Endometrium (tissue), 2 donors: ENCODE results near the gene SLC35B2.
"Not testable (repeated sequence)": the region's sequence is repeated elsewhere in the genome, so short reads cannot be mapped to it uniquely, and the experiment has no call there.

Experiments
- FAIRE-seq: peaks from 2 replicates; lab custom pipeline; 2012; peaks lifted over from hg19 to GRCh38; lab: Jason Lieb, UNC
- donor health status: control.
- donor health status: control.

Gene SLC35B2

GRCh38 chr6:44234101-44235025, 23.0 kb downstream of the SLC35B2 start:
- FAIRE-seq, result no peak

- no peak for FAIRE-seq
Observed at GRCh38 chr6:44233567-44234100, 23.7 kb downstream of the SLC35B2 start.

GRCh38 chr6:44232676-44233566, 24.4 kb downstream of the SLC35B2 start:
- FAIRE-seq, result no peak

GRCh38 chr6:44231426-44231825, 25.9 kb downstream of the SLC35B2 start:
- FAIRE-seq, result not testable (repeated sequence)

DNA sequence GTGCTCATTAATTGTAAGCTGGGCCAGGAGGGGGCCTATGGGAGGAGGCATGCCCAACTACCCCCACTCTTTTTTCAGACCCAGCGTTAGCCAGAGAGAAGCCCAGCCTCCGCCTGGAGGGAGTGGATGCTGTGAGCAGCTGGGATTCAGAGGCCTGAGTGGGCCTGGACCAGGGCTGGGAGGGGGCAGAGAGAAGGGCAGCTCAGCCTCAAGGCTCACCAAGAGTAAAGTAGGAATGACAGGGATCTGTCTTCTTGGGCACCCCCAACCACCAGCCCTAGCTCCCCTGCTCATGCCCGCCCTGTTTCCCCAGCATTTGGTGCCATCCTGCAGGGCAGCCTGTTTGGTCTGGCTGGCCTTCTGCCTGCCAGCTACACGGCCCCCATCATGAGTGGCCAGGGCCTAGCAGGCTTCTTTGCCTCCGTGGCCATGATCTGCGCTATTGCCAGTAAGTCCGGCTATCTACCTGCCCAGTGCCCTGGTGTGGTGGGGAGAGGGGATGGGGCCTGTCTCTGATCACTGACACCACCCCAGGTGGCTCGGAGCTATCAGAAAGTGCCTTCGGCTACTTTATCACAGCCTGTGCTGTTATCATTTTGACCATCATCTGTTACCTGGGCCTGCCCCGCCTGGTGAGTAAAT, 27.2 kb downstream of the SLC35B2 start:
- no peak for FAIRE-seq

DNA sequence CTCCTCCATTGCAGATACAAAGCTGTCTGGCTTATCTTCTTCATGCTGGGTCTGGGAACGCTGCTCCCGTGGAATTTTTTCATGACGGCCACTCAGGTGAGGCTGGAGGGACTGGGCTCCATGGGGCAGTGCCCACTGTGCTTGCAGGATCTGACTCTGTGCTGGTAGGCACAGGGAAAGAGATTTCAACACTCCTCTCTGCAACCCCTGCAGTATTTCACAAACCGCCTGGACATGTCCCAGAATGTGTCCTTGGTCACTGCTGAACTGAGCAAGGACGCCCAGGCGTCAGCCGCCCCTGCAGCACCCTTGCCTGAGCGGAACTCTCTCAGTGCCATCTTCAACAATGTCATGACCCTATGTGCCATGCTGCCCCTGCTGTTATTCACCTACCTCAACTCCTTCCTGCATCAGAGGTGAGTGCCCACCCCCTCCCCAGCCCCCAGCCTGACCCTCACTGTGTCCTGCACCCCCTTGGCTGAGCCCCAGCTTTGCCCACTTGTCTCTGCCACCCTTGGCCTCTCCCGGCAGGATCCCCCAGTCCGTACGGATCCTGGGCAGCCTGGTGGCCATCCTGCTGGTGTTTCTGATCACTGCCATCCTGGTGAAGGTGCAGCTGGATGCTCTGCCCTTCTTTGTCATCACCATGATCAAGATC, 27.8 kb downstream of the SLC35B2 start:
- FAIRE-seq, result no peak

DNA sequence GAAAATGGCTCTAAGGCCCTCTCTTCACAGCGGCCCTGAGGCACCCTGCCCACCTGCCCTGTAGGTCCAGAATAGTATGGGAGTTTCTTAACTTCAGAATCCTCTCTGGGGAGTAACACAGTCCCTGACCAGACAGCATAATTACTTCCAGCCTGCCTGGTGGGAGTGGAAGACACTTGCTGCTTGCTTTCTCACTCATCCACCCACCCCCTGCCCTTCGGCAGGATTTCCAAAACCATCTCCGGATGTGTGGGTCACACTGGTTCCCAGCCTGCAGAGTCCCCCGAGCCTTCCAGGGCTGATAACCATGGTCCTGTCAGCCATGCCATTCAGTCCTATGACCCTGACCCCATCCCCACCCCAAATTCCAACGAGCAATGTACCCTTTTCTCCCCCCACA, 28.5 kb downstream of the SLC35B2 start:
- no peak for FAIRE-seq

DNA sequence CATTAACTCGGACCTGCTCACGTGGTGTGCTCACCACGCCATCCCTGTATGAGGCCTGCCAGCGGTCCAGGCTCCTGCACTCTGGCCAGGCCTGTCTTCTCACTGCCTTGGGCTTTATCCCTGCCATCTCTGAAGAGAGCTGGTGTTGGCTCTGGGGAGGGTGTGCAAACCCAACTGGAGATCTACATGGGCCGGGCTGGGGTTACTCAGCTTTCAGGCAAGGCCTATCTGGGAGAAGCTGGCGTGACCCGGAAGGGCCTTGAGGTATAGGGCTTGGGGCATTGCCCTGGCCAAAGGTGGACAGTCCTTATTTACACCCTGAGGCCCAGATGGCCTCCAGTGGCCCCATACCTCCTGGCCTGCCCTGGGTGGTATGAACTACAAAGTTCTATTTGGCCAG, 28.9 kb downstream of the SLC35B2 start:
- no peak for FAIRE-seq

- no peak for FAIRE-seq
Observed at GRCh38 chr6:44228031-44228430, 29.3 kb downstream of the SLC35B2 start.

DNA sequence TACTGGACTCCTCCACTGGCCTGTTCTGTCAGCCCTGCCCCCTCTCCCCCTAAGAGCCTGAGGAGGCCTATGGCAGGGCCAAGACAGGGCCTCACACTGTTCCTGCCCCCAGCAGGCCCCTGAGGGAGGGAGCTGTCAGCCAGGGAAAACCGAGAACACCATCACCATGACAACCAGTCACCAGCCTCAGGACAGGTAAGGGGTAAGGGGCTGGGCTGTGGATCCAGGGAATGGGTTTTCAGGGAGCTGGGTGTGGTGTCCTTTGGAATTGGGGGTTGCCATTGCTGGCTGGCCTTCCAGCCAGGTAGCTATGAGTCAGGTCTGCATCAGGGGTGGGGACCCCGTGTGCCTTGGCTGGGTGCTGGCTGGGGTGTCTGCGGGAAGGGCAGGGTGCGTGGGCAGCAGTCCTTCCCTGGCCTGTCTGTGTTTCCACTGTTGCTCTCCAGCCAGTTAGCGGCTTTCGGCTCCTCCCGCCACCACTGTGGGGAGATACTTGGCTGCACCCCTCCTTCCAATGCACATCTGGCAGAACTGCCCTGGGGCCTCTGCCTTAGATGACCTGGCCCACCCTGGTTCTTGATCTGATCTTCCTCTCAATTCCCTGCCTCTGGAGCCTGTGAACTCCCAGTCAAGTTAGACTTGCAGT, 30.1 kb downstream of the SLC35B2 start:
- no peak for FAIRE-seq

DNA sequence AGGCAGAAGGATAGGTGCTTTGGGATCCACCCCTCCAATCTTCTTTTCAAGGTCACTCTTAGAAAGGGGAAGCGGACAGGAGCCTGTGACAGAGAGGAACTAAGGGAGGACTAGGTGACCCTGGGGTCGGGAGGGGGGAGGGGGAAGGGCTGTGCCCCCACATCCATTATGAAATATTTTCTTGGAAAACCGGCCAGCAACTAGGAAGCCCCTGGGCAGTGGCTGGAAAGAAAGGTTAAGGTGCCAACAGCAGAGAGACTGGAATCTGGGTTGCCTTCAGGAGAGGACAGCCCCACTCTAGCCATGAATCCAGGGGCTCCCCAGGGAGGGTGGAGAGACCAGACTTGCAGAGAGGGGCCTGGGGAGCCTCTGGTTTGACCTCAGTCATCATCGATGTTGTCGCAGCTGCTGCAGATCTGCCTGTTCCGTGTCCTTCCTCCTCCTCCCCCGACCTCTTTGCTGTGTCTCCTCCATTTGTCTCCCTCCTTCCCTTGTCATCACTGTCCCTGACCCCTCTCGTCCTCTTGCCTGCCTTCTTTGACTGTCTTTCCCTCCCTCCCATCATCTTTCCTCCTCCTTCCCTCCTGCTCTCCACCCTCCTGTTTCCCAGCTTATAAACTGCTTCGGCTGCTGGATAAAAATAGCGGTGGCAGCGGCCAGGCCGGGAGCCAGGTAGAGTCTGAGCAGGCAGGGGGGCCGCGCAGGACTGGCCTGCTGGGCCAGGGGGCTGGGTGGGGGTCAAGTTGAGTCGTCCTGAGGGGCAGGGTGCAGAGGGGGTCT, 30.8 kb downstream of the SLC35B2 start:
- FAIRE-seq, result no peak

GRCh38 chr6:44225579-44226325, 31.6 kb downstream of the SLC35B2 start:
- FAIRE-seq, result no peak

DNA sequence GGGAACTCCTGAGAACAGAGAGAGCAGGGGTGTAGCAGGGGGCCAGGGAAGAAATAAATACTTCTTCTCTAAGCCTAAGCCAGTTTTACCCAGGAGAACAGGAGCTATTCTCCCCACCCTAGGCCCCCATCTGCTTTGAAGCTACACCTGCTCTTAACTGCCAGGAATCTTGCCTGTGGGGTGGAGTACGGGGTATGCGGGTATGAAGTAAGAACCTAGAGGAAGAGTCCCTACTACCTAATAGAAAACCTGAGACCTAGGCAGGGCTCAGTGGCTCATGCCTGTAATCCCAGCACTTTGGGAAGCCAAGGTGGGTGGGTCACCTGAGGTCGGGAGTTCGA, 32.4 kb downstream of the SLC35B2 start:
- no peak for FAIRE-seq

DNA sequence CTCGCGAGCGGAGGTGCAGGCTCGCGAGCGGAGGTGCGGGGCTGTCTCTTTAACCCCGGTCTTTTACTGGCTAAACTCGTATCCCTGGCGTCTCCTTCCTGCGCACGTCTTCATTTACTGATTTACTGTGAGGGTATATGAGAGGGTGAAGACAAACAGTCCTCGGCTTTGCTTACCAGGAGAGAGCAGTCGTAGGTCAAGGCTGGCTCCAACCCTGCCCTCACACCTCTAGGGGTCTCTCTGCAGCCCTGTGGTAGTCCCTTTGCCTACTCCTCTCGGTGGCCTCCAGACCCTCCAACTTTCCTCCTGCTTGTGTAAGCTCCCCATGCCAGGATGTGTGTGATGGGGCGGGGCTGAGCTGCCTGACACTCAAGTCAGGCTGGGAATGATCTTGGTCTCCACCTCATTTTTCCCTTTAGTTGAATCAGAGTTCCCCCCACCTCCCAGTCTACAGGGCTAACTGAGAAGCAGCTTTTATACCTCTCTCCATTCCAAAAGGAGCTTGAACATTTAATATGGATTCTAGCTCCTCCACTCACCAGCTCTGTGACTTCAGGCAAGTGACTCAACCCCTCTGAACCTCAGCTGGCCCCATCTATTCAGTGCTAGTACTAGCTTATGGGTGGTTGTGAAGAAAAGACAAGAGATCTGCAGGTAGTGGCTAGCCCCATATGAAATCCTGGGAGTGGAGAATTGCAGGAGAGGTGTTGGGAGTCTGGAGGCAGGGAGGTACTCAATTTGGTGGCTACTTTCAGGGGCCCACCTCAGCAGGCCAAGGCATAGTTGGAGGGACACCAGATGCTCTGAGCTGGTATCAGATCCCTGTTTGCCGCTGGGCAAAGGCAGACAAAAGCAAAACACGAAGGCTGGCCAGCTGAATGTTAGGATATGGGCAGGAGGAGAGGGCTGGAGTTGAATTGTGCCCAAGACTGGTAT, 33.0 kb downstream of the SLC35B2 start:
- FAIRE-seq, result no peak

DNA sequence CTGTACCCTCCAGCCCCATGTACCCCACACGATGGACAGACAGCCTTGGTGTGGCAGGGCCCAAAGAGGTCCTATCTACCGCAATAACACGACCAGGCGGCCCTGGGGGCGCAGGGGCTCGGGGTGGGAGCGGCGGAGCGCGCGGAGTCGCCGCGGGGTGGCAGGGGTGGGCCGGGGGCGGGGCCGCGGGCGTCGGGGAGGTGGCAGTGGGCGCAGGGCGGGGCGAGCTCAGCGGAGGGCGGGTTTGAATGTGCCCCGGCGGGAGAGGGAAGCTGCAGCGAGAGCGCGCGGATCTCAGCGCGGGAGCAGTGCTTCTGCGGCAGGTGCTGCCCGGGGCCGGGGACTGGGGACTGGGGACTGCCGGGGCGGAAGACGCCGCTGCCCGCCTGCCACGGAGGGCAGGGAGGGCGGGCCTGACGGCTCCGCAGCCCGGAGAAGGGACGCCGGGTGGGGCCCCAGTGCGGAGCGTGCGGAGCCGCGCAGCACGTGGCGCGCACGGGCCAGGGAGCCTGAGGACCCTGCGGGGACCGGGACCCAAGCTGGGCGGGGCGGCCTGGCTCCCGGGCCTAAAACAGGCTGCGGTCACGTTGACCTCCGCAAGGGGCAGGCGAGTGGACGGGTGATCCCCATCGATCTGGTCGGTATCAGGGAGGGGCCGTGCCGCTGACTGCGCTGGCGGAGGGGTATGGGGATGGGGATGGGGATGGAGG, 33.9 kb downstream of the SLC35B2 start, which contains the start of gene SLC29A1:
TSS of gene SLC29A1 (plus strand) at position 277 of the 710 bp plus-strand sequence. CDS start 3,719 bp downstream, outside the sequence.
- FAIRE-seq, result no peak

DNA sequence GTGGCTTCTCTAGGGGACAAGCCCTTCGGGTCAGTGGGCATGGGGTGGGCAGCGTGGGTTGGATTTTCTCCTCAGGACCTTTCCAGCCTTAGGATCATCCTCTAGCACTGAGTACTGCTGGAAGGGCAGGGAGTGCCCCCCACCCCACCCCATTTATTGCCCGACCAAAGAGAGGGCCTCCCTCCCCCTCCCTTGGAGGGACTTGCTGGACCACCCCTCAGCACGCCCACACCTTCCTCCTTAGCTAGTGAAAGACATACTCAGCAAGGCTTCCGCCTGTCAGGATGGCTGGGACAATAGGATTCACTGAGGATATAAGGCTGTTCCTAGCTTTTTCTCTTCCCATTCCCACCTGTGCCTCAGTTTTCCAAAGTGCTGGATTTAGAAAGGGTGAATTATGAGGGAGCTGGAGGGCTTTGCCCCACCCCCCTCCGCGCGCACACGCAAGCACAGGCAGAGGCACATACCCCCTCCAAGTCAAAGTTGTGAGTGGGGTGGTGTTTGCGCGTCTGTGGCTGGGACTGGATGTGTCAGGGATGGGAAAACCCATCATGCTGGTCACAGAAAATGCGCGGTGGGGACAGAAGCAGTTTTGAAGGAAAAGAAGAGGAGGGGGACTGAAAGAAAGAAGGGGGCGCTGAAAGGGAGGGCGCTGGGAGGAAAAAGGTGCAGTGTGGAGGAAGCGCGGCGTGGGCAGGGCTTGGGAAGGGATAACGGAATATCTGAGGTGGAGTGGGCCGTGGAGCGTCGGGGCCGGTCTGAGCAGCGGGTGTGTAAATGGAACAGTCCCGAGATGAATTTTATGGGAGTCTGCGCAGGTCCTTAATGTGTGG, 34.6 kb downstream of the SLC35B2 start:
- no peak for FAIRE-seq

DNA sequence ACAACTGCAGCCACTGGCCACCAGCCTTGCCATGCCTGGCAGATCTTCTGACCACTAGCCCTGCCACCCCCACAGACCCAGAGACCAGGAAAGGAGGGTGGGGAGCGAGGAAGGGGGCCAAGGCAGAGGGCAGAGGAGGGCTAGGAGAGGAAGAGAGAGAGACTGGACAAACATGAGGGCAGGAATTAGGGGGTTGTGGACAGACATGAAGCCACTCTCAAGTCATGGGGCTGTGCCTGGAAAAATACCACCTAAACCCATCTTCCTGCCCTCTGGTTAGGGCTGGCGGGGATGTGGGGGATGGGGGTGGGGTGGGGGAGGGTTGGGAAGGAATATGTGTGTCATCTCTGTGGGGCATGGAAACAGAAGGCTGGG, 35.4 kb downstream of the SLC35B2 start:
- FAIRE-seq, result no peak
